Neural progenitor cell (in vitro differentiated cells): ENCODE measurements around the gene PIK3CB. TPM values are rescaled to one million over a fixed set of nuclear protein-coding genes. Genes with fewer than 3 reads are reported as not detected.

Experiments
- DNase-seq: peaks from one replicate; pipeline ENCODE4 v3.0.0-alpha.2; 2016; ENCODE audit warnings: low spot score
- H2AFZ ChIP-seq: fragments of 200-600 bp; sonication (generic); replicated peaks from 2 replicates; pipeline ENCODE4 v1.6.1; 2016; ENCODE audit warnings: antibody characterized with exemption
- H3F3A ChIP-seq: fragments of 200-600 bp; sonication (generic); 2 replicates; pipeline ENCODE4 v1.6.1; 2016; ENCODE audit warnings: antibody characterized with exemption, low read depth
- H3K27ac ChIP-seq: fragments of 200-600 bp; sonication (generic); 2 replicates; pipeline ENCODE4 v1.5.1; 2016; ENCODE audit warnings: mild to moderate bottlenecking
- H3K27me3 ChIP-seq: fragments of 200-600 bp; sonication (generic); 2 replicates; pipeline ENCODE4 v1.6.1; 2016; ENCODE audit warnings: mild to moderate bottlenecking, moderate library complexity
- H3K36me3 ChIP-seq: fragments of 200-600 bp; sonication (generic); 2 replicates; pipeline ENCODE4 v1.5.1; 2016
- H3K4me1 ChIP-seq: fragments of 200-600 bp; sonication (generic); 2 replicates; pipeline ENCODE4 v1.6.1; 2016; ENCODE audit warnings: mixed run types
- H3K4me2 ChIP-seq: fragments of 200-600 bp; sonication (generic); 2 replicates; pipeline ENCODE4 v1.6.1; 2016
- H3K4me3 ChIP-seq: fragments of 200-600 bp; sonication (generic); 2 replicates; pipeline ENCODE4 v1.5.1; 2016
- H3K79me2 ChIP-seq: fragments of 200-600 bp; sonication (generic); 2 replicates; pipeline ENCODE4 v1.6.1; 2016; ENCODE audit warnings: low read depth
- H3K9ac ChIP-seq: fragments of 200-600 bp; sonication (generic); 2 replicates; pipeline ENCODE4 v1.6.1; 2016
- H3K9me3 ChIP-seq: fragments of 200-600 bp; sonication (generic); 2 replicates; pipeline ENCODE4 v1.5.1; 2016; ENCODE audit warnings: low read depth
- H4K20me1 ChIP-seq: fragments of 200-600 bp; sonication (generic); 2 replicates; pipeline ENCODE4 v1.6.1; 2016; ENCODE audit warnings: low read depth
- H3K27ac Mint-ChIP-seq: 3 replicates; pipeline ENCODE4 v1.8.0; 2021; ENCODE audit warnings: mixed read lengths
- H3K27me3 Mint-ChIP-seq: 2 replicates; pipeline ENCODE4 v1.8.0; 2022; ENCODE audit warnings: low read depth, mild to moderate bottlenecking, inconsistent platforms, moderate library complexity, mixed read lengths; ENCODE audit not compliant: insufficient read depth
- H3K36me3 Mint-ChIP-seq: 3 replicates; pipeline ENCODE4 v1.8.0; 2021; ENCODE audit warnings: mixed read lengths
- H3K4me1 Mint-ChIP-seq: 3 replicates; pipeline ENCODE4 v1.8.0; 2021; ENCODE audit warnings: mixed read lengths
- H3K4me3 Mint-ChIP-seq: 3 replicates; pipeline ENCODE4 v1.8.0; 2021; ENCODE audit warnings: mild to moderate bottlenecking, moderate library complexity, mixed read lengths
- H3K9me3 Mint-ChIP-seq: 3 replicates; pipeline ENCODE4 v1.8.0; 2020; ENCODE audit warnings: mixed read lengths
- CTCF ChIP-seq: fragments of 200-600 bp; sonication (generic); IDR thresholded peaks from 2 replicates; pipeline ENCODE4 v1.5.1; 2017; ENCODE audit warnings: antibody characterized with exemption, mild to moderate bottlenecking
- EZH2 ChIP-seq: fragments of 200-600 bp; sonication (generic); IDR thresholded peaks from 2 replicates; pipeline ENCODE4 v1.6.1; 2017; ENCODE audit warnings: antibody characterized with exemption, mild to moderate bottlenecking, moderate library complexity
- EZH2phosphoT487 ChIP-seq: fragments of 200-600 bp; sonication (generic); IDR thresholded peaks from 2 replicates; pipeline ENCODE4 v1.6.1; 2017; ENCODE audit warnings: antibody characterized with exemption
- total RNA-seq: library from RNA; depleted of rRNA; stranded (reverse); fragments of >200 nt; gene quantifications from 2 replicates; pipeline ENCODE4 v1.2.3, GENCODE V29; 2015; ENCODE audit warnings: low replicate concordance

PIK3CB gene
- total RNA-seq, 1 donor from 2014 or later: 17.7 TPM

- Histone ChIP-seq H3F3A (peaks cover 5% of the 10 kb centered on the region), H4K20me1 (peaks cover 2% of the 10 kb centered on the region), H3K4me1 (peaks cover 12% of the 10 kb centered on the region), H3K27me3 (no peaks in the 10 kb centered on the region), H3K9ac (no peak overlapping the region), H3K27ac (no peak overlapping the region), H3K4me2 (no peak overlapping the region), H2AFZ (no peak overlapping the region), H3K36me3 (no peaks in the 10 kb centered on the region), H3K4me3 (no peak overlapping the region), H3K79me2 (no peaks in the 10 kb centered on the region), H3K9me3 (no peaks in the 10 kb centered on the region)
- DNase-seq: no peak
- Mint-ChIP-seq H3K4me3 (no peak overlapping the region), H3K4me1 (peaks cover 39% of the 10 kb centered on the region), H3K27ac (no peak overlapping the region), H3K9me3 (no peaks in the 10 kb centered on the region), H3K27me3 (no peaks in the 10 kb centered on the region), H3K36me3 (peaks cover 5% of the 10 kb centered on the region)
- no peak for TF ChIP-seq EZH2
- TF ChIP-seq EZH2phosphoT487: no peak
- no peak for TF ChIP-seq CTCF
Measured at GRCh38 chr3:138725116-138725515, 109.6 kb downstream of the PIK3CB start.

GRCh38 chr3:138724443-138724842 lies 110.3 kb downstream of the PIK3CB start:
- Histone ChIP-seq H3F3A (peaks cover 5% of the 10 kb centered on the region), H3K9me3 (no peaks in the 10 kb centered on the region), H3K9ac (no peak overlapping the region), H3K79me2 (no peaks in the 10 kb centered on the region), H3K4me2 (peak overlapping the region; percentile 18), H2AFZ (no peak overlapping the region), H3K27me3 (no peaks in the 10 kb centered on the region), H4K20me1 (peaks cover 2% of the 10 kb centered on the region), H3K27ac (no peak overlapping the region), H3K36me3 (no peaks in the 10 kb centered on the region), H3K4me1 (peaks cover 12% of the 10 kb centered on the region), H3K4me3 (no peak overlapping the region)
- Mint-ChIP-seq H3K27me3 (no peaks in the 10 kb centered on the region), H3K9me3 (no peaks in the 10 kb centered on the region), H3K27ac (peak overlapping the region; percentile 78), H3K4me3 (no peak overlapping the region), H3K36me3 (peaks cover 7% of the 10 kb centered on the region), H3K4me1 (peaks cover 39% of the 10 kb centered on the region)
- DNase-seq: peak; percentile 33
- no peak for TF ChIP-seq EZH2phosphoT487
- TF ChIP-seq EZH2: no peak
- TF ChIP-seq CTCF: no peak

- Histone ChIP-seq H3K4me3 (no peak overlapping the region), H3K36me3 (no peaks in the 10 kb centered on the region), H3K9me3 (no peaks in the 10 kb centered on the region), H3F3A (peaks cover 6% of the 10 kb centered on the region), H3K4me2 (no peak overlapping the region), H3K4me1 (peaks cover 1% of the 10 kb centered on the region), H3K27ac (no peak overlapping the region), H3K27me3 (no peaks in the 10 kb centered on the region), H4K20me1 (no peaks in the 10 kb centered on the region), H3K9ac (no peak overlapping the region), H2AFZ (no peak overlapping the region), H3K79me2 (no peaks in the 10 kb centered on the region)
- no peak overlapping the region for H3K4me3 Mint-ChIP-seq
- no peaks in the 10 kb centered on the region for H3K9me3 Mint-ChIP-seq
- DNase-seq: no peak
- no peaks in the 10 kb centered on the region for H3K27me3 Mint-ChIP-seq
- H3K27ac Mint-ChIP-seq: no peak overlapping the region
- peaks cover 11% of the 10 kb centered on the region for H3K36me3 Mint-ChIP-seq
- TF ChIP-seq EZH2 (no peak), EZH2phosphoT487 (no peak), CTCF (no peak)
- peaks cover 6% of the 10 kb centered on the region for H3K4me1 Mint-ChIP-seq
Measured at GRCh38 chr3:138718849-138719248, 115.9 kb downstream of the PIK3CB start.
